Progenitor cell of endocrine pancreas (in vitro differentiated cells): ENCODE measurements around the gene TMEM97. TPM values are rescaled to one million over a fixed set of nuclear protein-coding genes. Genes with fewer than 3 reads are reported as not detected.

Experiments used
- DNase-seq: peaks from one replicate; pipeline ENCODE4 v3.0.0; 2021; ENCODE audit warnings: low spot score; ENCODE audit not compliant: unreplicated experiment
- H3K27ac Mint-ChIP-seq: 2 replicates; pipeline ENCODE4 v1.8.0; 2021; ENCODE audit warnings: mild to moderate bottlenecking, moderate library complexity, mixed read lengths
- H3K27me3 Mint-ChIP-seq: 2 replicates; pipeline ENCODE4 v1.8.0; 2021; ENCODE audit warnings: mixed read lengths
- H3K36me3 Mint-ChIP-seq: 2 replicates; pipeline ENCODE4 v1.8.0; 2022; ENCODE audit warnings: mixed read lengths; ENCODE audit not compliant: insufficient read depth
- H3K4me1 Mint-ChIP-seq: 2 replicates; pipeline ENCODE4 v1.8.0; 2021; ENCODE audit warnings: low read depth, mixed read lengths
- H3K4me3 Mint-ChIP-seq: 2 replicates; pipeline ENCODE4 v1.8.0; 2021; ENCODE audit warnings: low read depth, mild to moderate bottlenecking, moderate library complexity, mixed read lengths
- H3K9me3 Mint-ChIP-seq: 2 replicates; pipeline ENCODE4 v1.8.0; 2021; ENCODE audit warnings: low read depth, mixed read lengths
- total RNA-seq: library from RNA; stranded (reverse); gene quantifications from 2 replicates; pipeline ENCODE4 v1.2.1, GENCODE V29; 2021
- TF ChIP-seq, protein P1 (sequence below): fragments of 200-600 bp; sonication (generic); IDR thresholded peaks from one replicate; pipeline ENCODE4 v1.5.0; 2021; ENCODE audit warnings: antibody characterized with exemption, mild to moderate bottlenecking; ENCODE audit not compliant: unreplicated experiment

The TMEM97 gene
- total RNA-seq, 1 donor from 2014 or later, result 102 TPM

DNA sequence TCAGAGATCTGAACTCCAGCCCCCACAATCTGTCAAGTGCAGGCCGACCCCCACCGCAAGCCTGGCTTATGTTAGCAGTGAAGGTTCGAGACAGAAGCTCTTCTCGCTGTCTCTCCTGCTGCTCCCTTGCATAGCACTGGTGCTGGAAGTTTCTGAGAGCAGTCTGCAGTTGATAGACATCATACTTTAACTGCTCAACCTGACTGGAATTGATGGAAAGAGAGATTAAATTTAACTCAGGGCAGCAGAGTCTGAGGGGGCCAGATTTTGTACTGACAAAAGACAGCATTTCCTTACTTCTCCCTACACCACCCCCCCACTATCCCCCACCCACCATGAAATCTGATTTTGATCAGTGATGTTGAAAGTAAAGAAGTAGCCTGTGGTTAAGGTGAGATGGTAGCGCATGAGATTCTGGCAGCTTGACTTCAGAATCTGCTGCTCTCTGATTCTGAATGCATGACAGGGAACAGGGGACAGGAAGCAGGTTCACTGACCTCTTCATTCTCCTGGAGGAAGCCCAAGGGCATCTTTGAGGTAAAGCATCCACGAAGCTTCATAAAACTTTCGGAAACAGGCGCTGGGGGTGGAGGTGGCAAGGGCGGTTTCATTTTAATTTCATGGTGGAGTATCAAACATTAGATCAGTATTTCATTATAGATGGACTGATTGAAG, 44.3 kb upstream of the TMEM97 start:
- TF ChIP-seq, protein P1, sequence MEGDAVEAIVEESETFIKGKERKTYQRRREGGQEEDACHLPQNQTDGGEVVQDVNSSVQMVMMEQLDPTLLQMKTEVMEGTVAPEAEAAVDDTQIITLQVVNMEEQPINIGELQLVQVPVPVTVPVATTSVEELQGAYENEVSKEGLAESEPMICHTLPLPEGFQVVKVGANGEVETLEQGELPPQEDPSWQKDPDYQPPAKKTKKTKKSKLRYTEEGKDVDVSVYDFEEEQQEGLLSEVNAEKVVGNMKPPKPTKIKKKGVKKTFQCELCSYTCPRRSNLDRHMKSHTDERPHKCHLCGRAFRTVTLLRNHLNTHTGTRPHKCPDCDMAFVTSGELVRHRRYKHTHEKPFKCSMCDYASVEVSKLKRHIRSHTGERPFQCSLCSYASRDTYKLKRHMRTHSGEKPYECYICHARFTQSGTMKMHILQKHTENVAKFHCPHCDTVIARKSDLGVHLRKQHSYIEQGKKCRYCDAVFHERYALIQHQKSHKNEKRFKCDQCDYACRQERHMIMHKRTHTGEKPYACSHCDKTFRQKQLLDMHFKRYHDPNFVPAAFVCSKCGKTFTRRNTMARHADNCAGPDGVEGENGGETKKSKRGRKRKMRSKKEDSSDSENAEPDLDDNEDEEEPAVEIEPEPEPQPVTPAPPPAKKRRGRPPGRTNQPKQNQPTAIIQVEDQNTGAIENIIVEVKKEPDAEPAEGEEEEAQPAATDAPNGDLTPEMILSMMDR, result no peak
- H3K9me3 Mint-ChIP-seq, result no peaks in the 10 kb centered on the region
- H3K36me3 Mint-ChIP-seq, result no peaks in the 10 kb centered on the region
- H3K27ac Mint-ChIP-seq, result no peak overlapping the region
- H3K27me3 Mint-ChIP-seq, result peaks cover 26% of the 10 kb centered on the region
- no peak for DNase-seq
- no peak overlapping the region for H3K4me3 Mint-ChIP-seq
- no peaks in the 10 kb centered on the region for H3K4me1 Mint-ChIP-seq

DNA sequence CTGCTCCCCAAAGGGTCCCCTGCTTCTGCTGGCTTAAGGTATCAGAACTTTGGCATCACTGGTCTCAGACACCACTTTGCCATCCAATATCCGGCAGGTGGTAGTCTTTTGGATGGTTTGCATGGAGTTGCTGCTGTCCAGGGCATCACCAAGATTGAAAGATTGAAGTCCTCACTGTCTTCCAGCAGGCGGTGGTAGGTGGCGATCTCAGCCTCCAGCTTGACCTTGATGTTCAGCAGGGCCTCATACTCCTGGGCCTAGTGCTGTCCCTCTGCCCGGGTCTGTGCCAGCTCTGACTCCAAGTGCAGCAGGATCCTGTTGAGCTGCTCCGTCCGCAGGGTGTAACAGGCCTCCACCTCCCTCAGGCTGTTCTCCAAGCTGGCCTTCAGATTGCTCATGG, 43.0 kb upstream of the TMEM97 start:
- Mint-ChIP-seq H3K27ac (no peak overlapping the region), H3K9me3 (no peaks in the 10 kb centered on the region), H3K36me3 (no peaks in the 10 kb centered on the region), H3K27me3 (peaks cover 24% of the 10 kb centered on the region), H3K4me3 (no peak overlapping the region), H3K4me1 (no peaks in the 10 kb centered on the region)
- no peak for DNase-seq
- TF ChIP-seq, protein P1, result no peak

DNA sequence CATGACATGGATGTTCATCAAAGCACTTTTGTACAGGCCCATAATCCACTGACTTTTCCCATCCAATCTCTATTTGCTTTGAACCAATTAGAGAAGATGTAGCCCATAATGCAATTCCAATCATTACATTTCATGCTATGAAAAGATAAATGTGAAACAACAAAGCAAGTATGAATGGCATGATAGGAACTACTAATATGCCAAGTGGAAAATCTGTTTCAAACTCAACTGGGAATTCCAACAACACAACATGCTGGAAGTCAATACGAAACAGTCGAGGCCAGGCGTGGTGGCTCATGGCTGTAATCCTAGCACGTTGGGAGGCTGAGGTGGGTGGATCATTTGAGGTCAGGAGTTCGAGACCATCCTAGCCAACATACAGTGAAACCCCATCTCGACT, 39.6 kb upstream of the TMEM97 start:
- Mint-ChIP-seq H3K27ac (no peak overlapping the region), H3K9me3 (no peaks in the 10 kb centered on the region), H3K4me1 (no peaks in the 10 kb centered on the region), H3K36me3 (no peaks in the 10 kb centered on the region), H3K4me3 (no peak overlapping the region), H3K27me3 (peaks cover 7% of the 10 kb centered on the region)
- DNase-seq, result no peak
- TF ChIP-seq, protein P1, result no peak

DNA sequence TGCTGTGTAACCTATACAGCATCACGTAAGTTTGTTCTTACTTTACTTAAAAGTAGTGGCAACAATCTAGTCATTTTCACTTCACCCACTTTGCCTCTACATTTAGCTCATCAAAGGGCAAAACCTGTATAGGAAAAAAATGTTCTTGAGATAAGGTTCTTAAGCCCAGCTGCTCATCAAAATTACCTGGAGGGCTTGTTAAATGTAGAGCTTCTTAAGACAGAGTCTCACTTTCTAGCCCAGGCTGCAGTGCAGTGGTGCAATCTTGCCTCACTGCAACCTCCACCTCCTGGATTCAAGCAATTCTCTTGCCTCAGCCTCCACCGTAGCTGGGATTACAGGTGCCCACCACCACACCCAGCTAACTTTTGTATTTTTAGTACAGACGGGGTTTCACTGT, 38.2 kb upstream of the TMEM97 start:
- no peak for DNase-seq
- Mint-ChIP-seq H3K4me3 (no peak overlapping the region), H3K27me3 (no peaks in the 10 kb centered on the region), H3K36me3 (no peaks in the 10 kb centered on the region), H3K4me1 (no peaks in the 10 kb centered on the region), H3K27ac (no peak overlapping the region), H3K9me3 (no peaks in the 10 kb centered on the region)
- TF ChIP-seq, protein P1, result no peak

GRCh38 chr17:28282596-28282995, 36.4 kb upstream of the TMEM97 start:
- no peak for DNase-seq
- H3K4me1 Mint-ChIP-seq, result no peaks in the 10 kb centered on the region
- no peaks in the 10 kb centered on the region for H3K36me3 Mint-ChIP-seq
- no peak overlapping the region for H3K4me3 Mint-ChIP-seq
- H3K27me3 Mint-ChIP-seq, result no peaks in the 10 kb centered on the region
- H3K27ac Mint-ChIP-seq, result no peak overlapping the region
- no peaks in the 10 kb centered on the region for H3K9me3 Mint-ChIP-seq
- TF ChIP-seq, protein P1, result no peak
